Tibial artery (tissue), 4 donors: ENCODE results near the gene EXTL1.

Experiments
- DNase-seq, 2 donors: peaks; one replicate each; pipeline ENCODE4 v3.0.0-alpha.2; 2019
- H3K27ac ChIP-seq, 2 donors: fragments of 200-600 bp; sonication (generic) in 1 of 2; 1 replicate in 1 of 2; 2 replicates in 1 of 2; pipeline ENCODE4 v1.5.1; 2018 to 2019; ENCODE audit warnings: mild to moderate bottlenecking in 1 of 2
- H3K27me3 ChIP-seq, 2 donors: fragments of 200-600 bp; sonication (generic) in 1 of 2; one replicate each; pipeline versions ENCODE4 v1.5.1 to v1.6.0; 2016 to 2019
- H3K36me3 ChIP-seq, 3 donors: fragments of 200-600 bp; sonication (generic) in 2 of 3; one replicate each; pipeline ENCODE4 v1.5.1; 2016 to 2019; ENCODE audit warnings: mild to moderate bottlenecking in 2 of 3
- H3K4me1 ChIP-seq, 4 donors: fragments of 200-600 bp; sonication (generic) in 2 of 4; 1 replicate in 3 of 4; 2 replicates in 1 of 4; pipeline ENCODE4 v1.5.1; 2016 to 2019
- H3K4me3 ChIP-seq, 2 donors: fragments of 200-600 bp; sonication (generic) in 1 of 2; 1 replicate in 1 of 2; 2 replicates in 1 of 2; pipeline ENCODE4 v1.5.1; 2018 to 2019; ENCODE audit warnings: mild to moderate bottlenecking in 2 of 2
- H3K9me3 ChIP-seq, 3 donors: fragments of 200-600 bp; sonication (generic) in 1 of 3; one replicate each; pipeline ENCODE4 v1.5.1; 2016 to 2019
- CTCF ChIP-seq, 2 experiments: fragments of 200-600 bp in 1 of 2; fragments of 450-650 bp in 1 of 2; IDR thresholded peaks; one replicate each; pipeline ENCODE4 v1.5.1; 2017 to 2019; ENCODE audit warnings: antibody characterized with exemption in 2 of 2, mild to moderate bottlenecking in 1 of 2, moderate library complexity in 1 of 2
- intact Hi-C: fragments of 100-400 bp; cut with DNase I; formaldehyde crosslinking; loops from one replicate; pipeline ENCODE4 v1.15.0; 2023; ENCODE audit warnings: low total_unique reads

The EXTL1 gene

GRCh38 chr1:25990251-25990650 is 31.3 kb upstream of the EXTL1 start:
- intact Hi-C loops, result loop anchor here (10.0 kb wide), 1 partner anchor 375 kb away; the partner anchor contains the start of gene MAN1C1
- TF ChIP-seq CTCF (IDR thresholded peaks at IDR 0.05), result no peak
- Histone ChIP-seq H3K4me3 (no peak overlapping the region), H3K4me1 (no peaks in the 10 kb centered on the region), H3K27me3 (no peaks in the 10 kb centered on the region), H3K36me3 (peaks cover 6 to 53% (median 7%) of the 10 kb centered on the region in 3 donors), H3K9me3 (no peaks in the 10 kb centered on the region), H3K27ac (no peak overlapping the region)
- peak in 1 of 2 donors; percentile 1 for DNase-seq

GRCh38 chr1:25990702-25991395 is 30.7 kb upstream of the EXTL1 start:
- Histone ChIP-seq H3K9me3 (no peaks in the 10 kb centered on the region), H3K27ac (no peak overlapping the region), H3K4me3 (no peak overlapping the region), H3K4me1 (no peaks in the 10 kb centered on the region), H3K36me3 (peaks cover 0 to 47% (median 7%) of the 10 kb centered on the region in 3 donors), H3K27me3 (no peaks in the 10 kb centered on the region)
- TF ChIP-seq CTCF (IDR thresholded peaks at IDR 0.05), result no peak
- intact Hi-C loops, result loop anchor here (10.0 kb wide), 1 partner anchor 376 kb away; the partner anchor contains the start of gene MAN1C1
- no peak for DNase-seq

- intact Hi-C loops, result loop anchor here (10.0 kb wide), 1 partner anchor 377 kb away; the partner anchor contains the start of gene MAN1C1
These were observed 29.5 kb upstream of the EXTL1 start for GRCh38 chr1:25991937-25992688.

GRCh38 chr1:25992689-25993171 is 28.8 kb upstream of the EXTL1 start:
- Histone ChIP-seq H3K27me3 (no peaks in the 10 kb centered on the region), H3K4me1 (peaks cover 0 to 14% (median 8%) of the 10 kb centered on the region in 4 donors)

More at GRCh38 chr1:25991937-25992688, 29.5 kb upstream of the EXTL1 start:
- Histone ChIP-seq H3K4me1 (peaks cover 0 to 10% (median 4%) of the 10 kb centered on the region in 4 donors), H3K9me3 (no peaks in the 10 kb centered on the region), H3K36me3 (peaks cover 0 to 35% (median 7%) of the 10 kb centered on the region in 3 donors), H3K27me3 (no peaks in the 10 kb centered on the region), H3K27ac (no peak overlapping the region), H3K4me3 (no peak overlapping the region)
- no peak for DNase-seq
- TF ChIP-seq CTCF (IDR thresholded peaks at IDR 0.05), result no peak

More at GRCh38 chr1:25992689-25993171, 28.8 kb upstream of the EXTL1 start:
- intact Hi-C loops, result loop anchor here (10.0 kb wide), 1 partner anchor 378 kb away; the partner anchor contains the start of gene MAN1C1
- Histone ChIP-seq H3K9me3 (no peaks in the 10 kb centered on the region), H3K36me3 (peaks cover 0 to 29% (median 7%) of the 10 kb centered on the region in 3 donors), H3K27ac (no peak overlapping the region), H3K4me3 (no peak overlapping the region)
- no peak for TF ChIP-seq CTCF (IDR thresholded peaks at IDR 0.05)
- DNase-seq, result peak in 1 of 2 donors; percentile 9
